GM18951 (cell line): ENCODE data around the gene SMOC1.

Experiments used
- POLR2A ChIP-seq: IDR thresholded peaks from 4 replicates; pipeline ENCODE4 v1.6.1; 2011; ENCODE audit warnings: mild to moderate bottlenecking; ENCODE audit not compliant: insufficient read length, insufficient read depth; ENCODE audit errors: extremely low read depth
- in situ Hi-C: fragments of 300-500 bp; cut with MboI; formaldehyde crosslinking; loops from one replicate; pipeline ENCODE4 v1.12.0; 2022; ENCODE audit warnings: low sequenced_read_pairs, mixed read lengths, inconsistent platforms; ENCODE audit not compliant: unreplicated experiment

Gene SMOC1

GRCh38 chr14:70013271-70013873, 134.2 kb downstream of the SMOC1 start:
- TF ChIP-seq POLR2A, result no peak

DNA sequence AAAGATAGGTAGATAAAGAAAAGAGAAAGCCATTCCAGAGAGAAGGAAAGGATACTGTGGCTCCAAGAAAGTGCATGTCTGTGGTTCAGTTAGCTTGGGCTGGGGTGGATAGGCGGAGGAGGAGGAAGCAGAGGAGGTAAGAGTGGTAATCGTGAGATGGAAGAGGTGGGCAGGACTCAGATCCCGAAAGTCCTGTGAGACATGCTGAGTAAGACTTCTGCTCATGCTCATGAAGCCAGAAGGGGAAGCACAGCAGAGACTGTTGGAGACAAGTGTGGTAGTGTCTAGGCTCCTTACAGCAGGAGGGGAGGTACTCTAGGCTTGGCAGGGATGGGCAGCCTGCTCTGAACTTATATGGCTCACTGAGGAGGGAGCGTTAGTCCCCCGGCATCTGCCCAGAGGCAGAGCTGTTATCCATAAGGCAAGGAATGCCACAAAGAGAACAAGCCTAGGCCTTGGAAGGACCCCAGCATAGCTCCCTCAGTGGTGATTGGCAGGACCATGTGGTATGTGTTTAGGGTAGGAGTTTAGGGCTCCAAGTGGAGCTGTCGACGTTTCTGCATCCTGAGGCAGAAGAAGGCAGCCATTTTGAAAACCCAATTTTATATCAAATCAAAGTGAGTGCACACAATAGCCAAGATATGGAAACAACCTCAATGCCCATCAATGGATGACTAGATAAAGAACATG, 135.3 kb downstream of the SMOC1 start:
- no peak for TF ChIP-seq POLR2A
- in situ Hi-C loops, result loop anchor here (10.0 to 25.0 kb wide), 2 partner anchors 200 to 427 kb away; no protein-coding TSS in a partner anchor

More at GRCh38 chr14:70013271-70013873, 134.2 kb downstream of the SMOC1 start:
- in situ Hi-C loops, result loop anchor here (10.0 to 25.0 kb wide), 2 partner anchors 199 to 426 kb away; no protein-coding TSS in a partner anchor

DNA sequence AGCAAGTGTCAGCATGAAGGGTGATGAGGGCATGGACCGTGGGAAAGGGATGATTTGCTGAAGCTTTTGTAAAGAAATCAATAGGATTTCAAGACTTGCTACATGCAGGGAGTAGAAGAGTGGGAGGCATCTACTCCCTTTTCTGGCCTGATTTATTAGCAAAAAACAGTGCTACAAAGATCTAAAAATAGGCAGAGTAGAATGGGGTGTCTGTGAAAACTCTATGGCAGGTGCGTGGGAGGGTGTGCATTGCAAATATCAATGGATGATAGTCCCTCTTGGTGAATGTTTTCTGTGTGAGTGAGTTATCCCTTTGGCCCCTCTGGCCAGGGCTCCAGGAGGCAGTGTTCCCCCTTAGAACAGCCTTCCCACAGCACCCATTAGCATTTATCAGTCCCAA, 139.0 kb downstream of the SMOC1 start:
- in situ Hi-C loops, result loop anchor here (10.0 to 25.0 kb wide), 2 partner anchors 203 to 431 kb away; no protein-coding TSS in a partner anchor
- TF ChIP-seq POLR2A, result no peak

GRCh38 chr14:70018713-70019211, 139.5 kb downstream of the SMOC1 start:
- TF ChIP-seq POLR2A, result no peak
- in situ Hi-C loops, result loop anchor here (10.0 to 25.0 kb wide), 2 partner anchors 204 to 431 kb away; no protein-coding TSS in a partner anchor

DNA sequence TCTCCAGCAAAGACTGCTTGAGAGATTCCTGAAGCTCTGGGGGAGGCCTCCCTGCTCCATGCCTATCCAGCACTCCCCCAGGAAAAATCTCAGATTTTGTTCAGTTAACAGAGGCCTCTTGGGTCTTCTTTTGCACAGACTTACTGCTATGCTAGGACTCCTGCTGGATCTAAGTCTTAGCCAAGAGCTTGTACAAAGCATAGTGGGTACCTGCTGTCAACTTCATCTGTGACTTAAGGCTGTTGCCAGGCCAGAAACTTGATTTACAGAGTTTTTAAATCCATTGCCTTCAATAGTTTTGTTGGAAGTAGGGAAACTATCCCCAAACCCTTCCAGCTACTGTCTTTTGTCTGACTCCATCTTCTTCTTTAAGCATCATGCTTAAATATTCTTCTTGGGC, 140.5 kb downstream of the SMOC1 start:
- no peak for TF ChIP-seq POLR2A
- in situ Hi-C loops, result loop anchor here (10.0 to 25.0 kb wide), 2 partner anchors 205 to 432 kb away; no protein-coding TSS in a partner anchor

GRCh38 chr14:70020352-70021170, 141.3 kb downstream of the SMOC1 start:
- TF ChIP-seq POLR2A, result no peak
- in situ Hi-C loops, result loop anchor here (25.0 kb wide), 1 partner anchor 433 kb away; no protein-coding TSS in a partner anchor

DNA sequence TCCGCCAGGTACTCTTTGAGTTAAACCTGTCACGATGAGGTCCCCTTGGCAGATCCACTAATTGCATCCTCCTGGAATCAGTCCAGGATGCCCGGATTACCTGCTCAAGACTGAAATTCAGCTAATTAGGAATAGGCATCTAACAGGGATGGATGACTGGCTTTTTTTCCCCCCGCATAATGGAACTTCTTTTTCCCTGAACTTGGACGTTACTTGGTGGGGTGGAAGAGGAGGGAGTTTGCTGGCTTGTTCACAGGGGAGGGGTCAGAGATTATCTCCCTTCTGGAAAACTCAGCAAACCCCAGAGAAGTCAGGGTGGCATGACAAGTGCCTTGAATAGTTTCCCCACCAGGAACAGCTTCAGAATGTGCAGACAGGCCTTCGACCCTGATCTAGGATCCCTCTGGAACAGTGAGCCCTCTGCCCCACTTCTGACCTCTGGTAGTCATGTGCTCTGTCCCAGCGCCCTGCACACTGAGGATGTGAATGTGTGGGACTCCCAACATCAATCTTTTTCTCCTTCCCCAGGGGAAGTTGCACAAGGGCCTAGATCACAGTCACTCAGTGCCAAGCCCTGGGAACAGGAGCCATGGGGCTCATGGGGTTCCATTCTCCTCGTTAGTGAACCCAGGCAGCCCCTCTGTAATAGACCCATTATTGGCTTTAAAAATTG, 142.5 kb downstream of the SMOC1 start:
- in situ Hi-C loops, result loop anchor here (25.0 kb wide), 1 partner anchor 434 kb away; no protein-coding TSS in a partner anchor
- TF ChIP-seq POLR2A, result no peak

DNA sequence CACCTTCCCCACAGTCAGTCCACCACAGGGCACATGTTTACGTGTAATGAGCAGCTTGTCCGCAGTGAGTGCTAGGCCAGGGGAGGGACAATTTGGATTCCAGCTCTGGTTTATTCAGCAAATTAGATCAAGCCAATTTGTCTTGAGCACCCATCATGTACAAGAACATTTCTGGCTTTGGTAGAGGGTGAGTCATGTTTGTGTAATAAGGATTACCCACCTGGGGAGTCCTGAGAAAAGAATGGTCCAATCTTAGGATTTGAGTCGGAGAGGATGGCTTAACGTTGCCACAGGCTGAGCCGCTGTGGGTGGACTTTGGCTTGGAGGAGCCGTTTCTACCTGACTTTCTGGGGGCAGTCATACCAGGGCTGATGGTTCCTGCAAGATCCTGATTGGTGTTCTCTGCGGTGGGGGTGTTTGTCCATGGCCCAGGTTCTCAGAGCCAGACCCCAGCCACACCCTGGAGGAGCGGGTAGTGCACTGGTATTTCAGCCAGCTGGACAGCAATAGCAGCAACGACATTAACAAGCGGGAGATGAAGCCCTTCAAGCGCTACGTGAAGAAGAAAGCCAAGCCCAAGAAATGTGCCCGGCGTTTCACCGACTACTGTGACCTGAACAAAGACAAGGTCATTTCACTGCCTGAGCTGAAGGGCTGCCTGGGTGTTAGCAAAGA, 143.7 kb downstream of the SMOC1 start:
- in situ Hi-C loops, result loop anchor here (25.0 kb wide), 1 partner anchor 436 kb away; no protein-coding TSS in a partner anchor
- TF ChIP-seq POLR2A, result no peak

- in situ Hi-C loops, result loop anchor here (25.0 kb wide), 1 partner anchor 437 kb away; no protein-coding TSS in a partner anchor
- no peak for TF ChIP-seq POLR2A
Measured at GRCh38 chr14:70023871-70024270, 144.7 kb downstream of the SMOC1 start.

DNA sequence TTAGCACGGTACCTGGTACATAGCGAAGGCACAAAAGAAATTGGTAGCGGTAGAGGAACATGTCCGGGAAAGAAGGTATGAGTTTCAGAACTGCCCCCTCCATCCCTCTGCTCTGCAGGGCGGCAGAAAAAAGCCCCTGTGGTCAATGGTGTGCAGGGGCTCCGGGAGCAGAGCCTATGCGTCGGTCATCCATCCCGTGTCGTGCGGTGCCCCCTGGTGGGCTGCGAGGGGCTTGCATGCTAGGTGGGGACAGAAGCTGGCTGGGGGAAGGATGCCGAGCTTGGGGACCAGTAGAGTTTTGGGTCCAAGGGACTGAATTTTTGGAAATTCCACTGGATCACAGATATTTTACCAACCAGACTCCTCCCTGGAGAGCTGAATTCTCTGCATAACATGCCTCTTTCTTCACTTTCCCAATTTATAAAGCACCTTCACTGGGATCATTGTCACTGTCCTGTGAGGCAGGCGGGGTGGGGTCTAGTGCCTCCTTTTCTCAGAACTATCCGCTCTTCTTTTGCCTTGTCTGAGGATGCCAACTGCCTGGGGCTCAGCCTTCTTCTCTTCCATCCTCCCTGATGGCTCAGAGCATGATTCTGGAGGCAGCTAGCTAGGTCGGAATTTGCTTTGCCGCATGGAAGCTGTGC, 148.7 kb downstream of the SMOC1 start:
- in situ Hi-C loops, result no loop called here
- TF ChIP-seq POLR2A, result no peak

- TF ChIP-seq POLR2A, result no peak
- in situ Hi-C loops, result no loop called here
Measured at GRCh38 chr14:70029296-70030132, 150.3 kb downstream of the SMOC1 start.

DNA sequence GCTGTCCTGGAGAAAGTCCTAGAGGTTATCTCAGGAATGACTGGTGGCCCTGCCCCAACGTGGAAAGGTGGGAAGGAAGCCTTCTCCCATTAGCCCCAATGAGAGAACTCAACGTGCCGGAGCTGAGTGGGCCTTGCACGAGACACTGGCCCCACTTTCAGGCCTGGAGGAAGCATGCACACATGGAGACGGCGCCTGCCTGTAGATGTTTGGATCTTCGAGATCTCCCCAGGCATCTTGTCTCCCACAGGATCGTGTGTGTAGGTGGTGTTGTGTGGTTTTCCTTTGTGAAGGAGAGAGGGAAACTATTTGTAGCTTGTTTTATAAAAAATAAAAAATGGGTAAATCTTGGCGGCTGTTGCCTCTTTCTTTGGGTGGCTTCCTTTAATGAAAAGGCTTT, 152.8 kb downstream of the SMOC1 start:
- in situ Hi-C loops, result no loop called here
- TF ChIP-seq POLR2A, result no peak
